IMR-90 (cell line): Measurements from ENCODE around the gene GBP7.

Experiments used
- BHLHE40 ChIP-seq: fragments of 150-350 bp; IDR thresholded peaks from 2 replicates; pipeline ENCODE4 v1.6.1; 2016; ENCODE audit warnings: mild to moderate bottlenecking, low read depth, low read length
- MAFK ChIP-seq: IDR thresholded peaks from 2 replicates; pipeline ENCODE4 v1.6.1; 2012; ENCODE audit warnings: low read depth, low read length, improper control_type of control experiment
- MAZ ChIP-seq: IDR thresholded peaks from 2 replicates; pipeline ENCODE4 v1.6.1; 2012; ENCODE audit warnings: low read depth, mild to moderate bottlenecking, low read length, improper control_type of control experiment, moderate library complexity, borderline replicate concordance
- MXI1 ChIP-seq: IDR thresholded peaks from 2 replicates; pipeline ENCODE4 v1.6.1; 2012; ENCODE audit warnings: low read depth, mild to moderate bottlenecking, low read length, moderate library complexity, borderline replicate concordance
- POLR2A ChIP-seq: IDR thresholded peaks from 2 replicates; pipeline ENCODE4 v1.6.1; 2012; ENCODE audit warnings: mild to moderate bottlenecking, low read depth, low read length
- RAD21 ChIP-seq: IDR thresholded peaks from 2 replicates; pipeline ENCODE4 v1.6.1; 2012; ENCODE audit warnings: low read length, improper control_type of control experiment
- RFX5 ChIP-seq: IDR thresholded peaks from 2 replicates; pipeline ENCODE4 v1.8.0; 2012; ENCODE audit warnings: low read depth, mild to moderate bottlenecking, low read length, moderate library complexity
- TF ChIP-seq, protein P1 (sequence below): conservative IDR thresholded peaks from 2 replicates; pipeline ENCODE4 v1.5.1; 2012; ENCODE audit warnings: mild to moderate bottlenecking, low read depth, low read length, improper control_type of control experiment
- TF ChIP-seq, protein P2 (sequence below): fragments of 150-350 bp; IDR thresholded peaks from 2 replicates; pipeline ENCODE4 v1.6.1; 2017; ENCODE audit warnings: mild to moderate bottlenecking, antibody characterized with exemption, low read length, low read depth

DNA sequence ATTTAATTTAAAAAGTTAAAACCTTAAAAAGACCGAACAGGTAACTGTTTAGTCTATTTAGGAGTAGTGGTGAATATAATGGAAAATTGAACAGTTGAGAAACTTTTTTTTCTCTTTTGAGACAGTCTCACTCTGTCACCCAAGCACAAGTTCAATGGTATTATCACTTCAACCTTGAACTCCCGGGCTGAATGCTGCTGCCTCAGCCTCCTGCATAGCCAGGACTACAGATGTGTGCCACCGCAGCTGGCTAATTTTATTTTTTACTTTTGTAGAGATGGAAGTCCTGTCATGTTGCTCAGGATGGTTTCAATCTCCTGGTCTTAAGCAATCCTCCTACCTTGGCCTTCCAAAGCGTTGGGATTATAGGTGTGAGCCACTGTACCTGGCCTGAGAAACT, 33.6 kb downstream of the GBP7 start:
- TF ChIP-seq, protein P1, sequence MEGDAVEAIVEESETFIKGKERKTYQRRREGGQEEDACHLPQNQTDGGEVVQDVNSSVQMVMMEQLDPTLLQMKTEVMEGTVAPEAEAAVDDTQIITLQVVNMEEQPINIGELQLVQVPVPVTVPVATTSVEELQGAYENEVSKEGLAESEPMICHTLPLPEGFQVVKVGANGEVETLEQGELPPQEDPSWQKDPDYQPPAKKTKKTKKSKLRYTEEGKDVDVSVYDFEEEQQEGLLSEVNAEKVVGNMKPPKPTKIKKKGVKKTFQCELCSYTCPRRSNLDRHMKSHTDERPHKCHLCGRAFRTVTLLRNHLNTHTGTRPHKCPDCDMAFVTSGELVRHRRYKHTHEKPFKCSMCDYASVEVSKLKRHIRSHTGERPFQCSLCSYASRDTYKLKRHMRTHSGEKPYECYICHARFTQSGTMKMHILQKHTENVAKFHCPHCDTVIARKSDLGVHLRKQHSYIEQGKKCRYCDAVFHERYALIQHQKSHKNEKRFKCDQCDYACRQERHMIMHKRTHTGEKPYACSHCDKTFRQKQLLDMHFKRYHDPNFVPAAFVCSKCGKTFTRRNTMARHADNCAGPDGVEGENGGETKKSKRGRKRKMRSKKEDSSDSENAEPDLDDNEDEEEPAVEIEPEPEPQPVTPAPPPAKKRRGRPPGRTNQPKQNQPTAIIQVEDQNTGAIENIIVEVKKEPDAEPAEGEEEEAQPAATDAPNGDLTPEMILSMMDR: no peak
- TF ChIP-seq MXI1: no peak
- no peak for TF ChIP-seq POLR2A
- TF ChIP-seq, protein P2, sequence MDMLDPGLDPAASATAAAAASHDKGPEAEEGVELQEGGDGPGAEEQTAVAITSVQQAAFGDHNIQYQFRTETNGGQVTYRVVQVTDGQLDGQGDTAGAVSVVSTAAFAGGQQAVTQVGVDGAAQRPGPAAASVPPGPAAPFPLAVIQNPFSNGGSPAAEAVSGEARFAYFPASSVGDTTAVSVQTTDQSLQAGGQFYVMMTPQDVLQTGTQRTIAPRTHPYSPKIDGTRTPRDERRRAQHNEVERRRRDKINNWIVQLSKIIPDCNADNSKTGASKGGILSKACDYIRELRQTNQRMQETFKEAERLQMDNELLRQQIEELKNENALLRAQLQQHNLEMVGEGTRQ: no peak
- TF ChIP-seq MAZ: no peak
- no peak for TF ChIP-seq BHLHE40
- no peak for TF ChIP-seq RFX5
- TF ChIP-seq RAD21: no peak
- TF ChIP-seq MAFK: no peak
